Body of pancreas (tissue), 4 donors: ENCODE results near the gene MEIS2. TPM values are rescaled to one million over a fixed set of nuclear protein-coding genes. Genes with fewer than 3 reads are reported as not detected.

ENCODE experiments used
- ATAC-seq: fragments of 150-250 bp; one replicate; pipeline ENCODE4 v1.9.1; 2016
- DNase-seq, 4 donors: peaks; one replicate each; pipeline ENCODE4 v3.0.0-alpha.2; 2019
- H3K27ac ChIP-seq, 4 donors: fragments of 200-600 bp; sonication (generic); 1 replicate in 3 of 4; 2 replicates in 1 of 4; pipeline versions ENCODE4 v1.5.1 to v1.6.1; 2016 to 2019; ENCODE audit warnings: mild to moderate bottlenecking in 1 of 4, mixed read lengths in 1 of 4, moderate library complexity in 1 of 4
- H3K27me3 ChIP-seq, 2 donors: fragments of 200-600 bp; sonication (generic); one replicate each; pipeline ENCODE4 v1.6.0; 2016; ENCODE audit warnings: mild to moderate bottlenecking in 1 of 2
- H3K36me3 ChIP-seq, 2 donors: fragments of 200-600 bp; sonication (generic); replicated peaks in 1 of 2; 2 replicates each; pipeline ENCODE4 v1.5.1; 2016; ENCODE audit warnings: low read depth in 2 of 2; ENCODE audit not compliant: insufficient read depth in 1 of 2
- H3K4me1 ChIP-seq: fragments of 200-600 bp; sonication (generic); one replicate; pipeline ENCODE4 v1.6.0; 2016
- H3K4me3 ChIP-seq, 2 donors: fragments of 200-600 bp; sonication (generic); 1 replicate in 1 of 2; 2 replicates in 1 of 2; pipeline ENCODE4 v1.5.1; 2016 to 2019
- H3K9me3 ChIP-seq, 3 donors: fragments of 200-600 bp; sonication (generic); 1 replicate in 2 of 3; 2 replicates in 1 of 3; pipeline ENCODE4 v1.5.1; 2016
- POLR2A ChIP-seq, 3 donors: fragments of 450-650 bp; IDR thresholded peaks; one replicate each; pipeline ENCODE4 v1.6.1; 2016; ENCODE audit warnings: antibody characterized with exemption in 3 of 3, mild to moderate bottlenecking in 2 of 3
- WGBS, 2 donors: methylation state at CpG; one replicate each; pipeline ENCODE4 v1.1.5; 2017; 5-methylcytosine and 5-hydroxymethylcytosine counted together
- intact Hi-C: fragments of 100-400 bp; cut with DNase I; formaldehyde crosslinking; loops from one replicate; pipeline ENCODE4 v1.15.1; 2023
- total RNA-seq, 2 donors: library from RNA; depleted of rRNA; stranded (reverse); fragments of >200 nt; gene quantifications; one replicate each; pipeline ENCODE4 v1.1.0, GENCODE V29; 2016
- TF ChIP-seq, protein P1 (sequence below), 7 experiments: fragments of 450-650 bp in 4 of 7; fragments of 200-600 bp in 3 of 7; sonication (generic) in 3 of 7; IDR thresholded peaks; one replicate each; pipeline ENCODE4 v1.5.1; 2016 to 2019; ENCODE audit warnings: antibody characterized with exemption in 7 of 7

The MEIS2 gene
- total RNA-seq, 2 donors from 2014 or later: 11.9 to 86.0 TPM

DNA sequence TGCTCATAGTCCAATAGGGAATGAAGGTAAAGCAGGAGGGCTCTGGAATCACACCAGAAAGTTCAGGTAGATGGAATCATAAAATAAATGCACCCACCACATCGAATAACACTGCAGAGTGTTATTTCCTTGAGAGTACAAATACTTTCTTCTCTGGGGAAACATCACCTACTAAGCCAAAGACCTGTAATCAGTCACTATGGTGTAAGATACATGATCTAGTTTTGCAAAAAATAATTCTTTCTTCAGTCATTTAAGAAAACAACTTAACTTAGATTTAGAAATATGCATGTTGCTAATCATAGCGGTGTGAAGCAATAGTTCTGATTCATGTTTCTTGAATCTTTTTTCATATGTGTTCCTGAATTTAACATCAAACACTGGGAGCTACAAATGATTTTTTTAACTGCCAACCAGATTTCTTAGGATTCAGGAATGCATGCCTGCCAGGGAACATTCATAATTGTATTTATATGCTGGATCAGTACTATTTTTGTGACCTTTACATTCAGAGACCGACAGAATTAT, 40.2 kb upstream of the MEIS2 start:
- 66 to 79% methylated on average over 3 of the region's 3 CpGs for WGBS, 2 donors
- H3K36me3 ChIP-seq: no peaks in the 10 kb centered on the region
- no peaks in the 10 kb centered on the region for H3K9me3 ChIP-seq
- H3K4me1 ChIP-seq: no peaks in the 10 kb centered on the region
- DNase-seq (no peak), ATAC-seq (no peak)
- H3K27me3 ChIP-seq: no peaks in the 10 kb centered on the region
- no peak for TF ChIP-seq POLR2A (IDR thresholded peaks at IDR 0.05)
- TF ChIP-seq, protein P1, sequence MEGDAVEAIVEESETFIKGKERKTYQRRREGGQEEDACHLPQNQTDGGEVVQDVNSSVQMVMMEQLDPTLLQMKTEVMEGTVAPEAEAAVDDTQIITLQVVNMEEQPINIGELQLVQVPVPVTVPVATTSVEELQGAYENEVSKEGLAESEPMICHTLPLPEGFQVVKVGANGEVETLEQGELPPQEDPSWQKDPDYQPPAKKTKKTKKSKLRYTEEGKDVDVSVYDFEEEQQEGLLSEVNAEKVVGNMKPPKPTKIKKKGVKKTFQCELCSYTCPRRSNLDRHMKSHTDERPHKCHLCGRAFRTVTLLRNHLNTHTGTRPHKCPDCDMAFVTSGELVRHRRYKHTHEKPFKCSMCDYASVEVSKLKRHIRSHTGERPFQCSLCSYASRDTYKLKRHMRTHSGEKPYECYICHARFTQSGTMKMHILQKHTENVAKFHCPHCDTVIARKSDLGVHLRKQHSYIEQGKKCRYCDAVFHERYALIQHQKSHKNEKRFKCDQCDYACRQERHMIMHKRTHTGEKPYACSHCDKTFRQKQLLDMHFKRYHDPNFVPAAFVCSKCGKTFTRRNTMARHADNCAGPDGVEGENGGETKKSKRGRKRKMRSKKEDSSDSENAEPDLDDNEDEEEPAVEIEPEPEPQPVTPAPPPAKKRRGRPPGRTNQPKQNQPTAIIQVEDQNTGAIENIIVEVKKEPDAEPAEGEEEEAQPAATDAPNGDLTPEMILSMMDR (IDR thresholded peaks at IDR 0.05): no peak
- intact Hi-C loops: no loop called here
- no peak overlapping the region for H3K27ac ChIP-seq
- no peak overlapping the region for H3K4me3 ChIP-seq

DNA sequence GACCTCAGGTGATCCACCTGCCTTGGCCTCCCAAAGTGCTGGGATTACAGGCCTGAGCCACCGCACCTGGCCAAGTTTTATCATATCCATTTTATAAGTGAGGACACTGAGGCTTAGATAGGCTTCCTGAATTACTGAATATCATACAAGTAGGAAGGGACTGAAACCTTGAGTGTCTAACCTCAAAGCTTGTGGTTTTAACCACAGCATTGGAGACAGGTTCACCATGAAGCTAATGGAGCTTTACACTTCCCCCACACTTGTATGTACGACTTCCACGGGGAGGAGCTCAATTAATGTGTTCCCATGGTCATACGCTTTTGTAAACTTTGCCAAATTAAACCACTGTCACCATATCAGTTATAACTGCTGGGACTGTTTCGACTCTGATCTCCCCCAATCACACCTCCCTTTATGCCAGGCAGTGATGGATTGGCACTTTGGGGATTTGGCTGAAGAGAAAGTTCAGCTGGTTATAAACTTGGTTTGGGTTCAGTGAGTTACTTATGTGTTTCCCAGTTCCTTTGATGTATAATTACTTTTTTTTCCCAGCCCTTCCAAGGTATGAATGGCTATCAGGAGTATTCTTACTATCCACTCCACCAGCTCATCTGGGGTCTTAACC, 38.4 kb upstream of the MEIS2 start:
- Histone ChIP-seq H3K36me3 (no peaks in the 10 kb centered on the region), H3K4me3 (no peak overlapping the region), H3K9me3 (no peaks in the 10 kb centered on the region), H3K27me3 (no peaks in the 10 kb centered on the region), H3K4me1 (no peaks in the 10 kb centered on the region), H3K27ac (no peak overlapping the region)
- WGBS, 2 donors: 75 to 76% methylated on average over 5 of the region's 5 CpGs
- ATAC-seq (no peak), DNase-seq (no peak)
- intact Hi-C loops: loop anchor here (10.0 kb wide), 1 partner anchor 654 kb away; no protein-coding TSS in a partner anchor
- TF ChIP-seq POLR2A (IDR thresholded peaks at IDR 0.05): no peak
- TF ChIP-seq, protein P1 (IDR thresholded peaks at IDR 0.05): no peak

- Histone ChIP-seq H3K9me3 (no peaks in the 10 kb centered on the region), H3K4me3 (no peak overlapping the region), H3K4me1 (no peaks in the 10 kb centered on the region), H3K27me3 (no peaks in the 10 kb centered on the region), H3K27ac (no peak overlapping the region), H3K36me3 (no peaks in the 10 kb centered on the region)
- intact Hi-C loops: loop anchor here (10.0 kb wide), 1 partner anchor 652 kb away; no protein-coding TSS in a partner anchor
- TF ChIP-seq, protein P1 (IDR thresholded peaks at IDR 0.05): no peak
- TF ChIP-seq POLR2A (IDR thresholded peaks at IDR 0.05): no peak
- DNase-seq (no peak), ATAC-seq (no peak)
- WGBS, 2 donors: 53 to 55% methylated on average over 2 of the region's 2 CpGs
Observed at GRCh38 chr15:37137221-37137620, 36.9 kb upstream of the MEIS2 start.

DNA sequence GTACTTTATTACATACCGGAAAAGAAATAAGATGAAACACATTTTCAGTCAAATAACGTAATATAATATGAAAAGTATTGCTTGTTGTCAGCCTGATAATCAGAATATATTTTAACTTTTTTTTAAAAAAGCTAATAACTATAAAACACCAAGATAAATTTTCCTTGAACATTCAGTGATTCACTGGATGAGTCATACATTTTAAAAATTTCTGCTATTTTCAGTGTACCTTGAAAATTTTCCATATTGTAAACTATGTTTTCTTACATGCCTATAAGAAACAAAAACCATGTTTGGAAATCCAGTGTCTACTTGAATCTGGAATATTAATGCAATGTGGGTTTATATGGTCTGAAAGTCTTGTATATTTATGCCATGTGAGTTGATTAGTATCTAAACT, 36.3 kb upstream of the MEIS2 start:
- intact Hi-C loops: loop anchor here (10.0 kb wide), 1 partner anchor 652 kb away; no protein-coding TSS in a partner anchor

More for the DNA sequence above, 36.3 kb upstream of the MEIS2 start:
- Histone ChIP-seq H3K4me1 (no peaks in the 10 kb centered on the region), H3K27me3 (no peaks in the 10 kb centered on the region), H3K27ac (no peak overlapping the region), H3K9me3 (no peaks in the 10 kb centered on the region), H3K4me3 (no peak overlapping the region), H3K36me3 (no peaks in the 10 kb centered on the region)
- 80 to 93% methylated on average over 2 of the region's 2 CpGs for WGBS, 2 donors
- TF ChIP-seq, protein P1 (IDR thresholded peaks at IDR 0.05): no peak
- TF ChIP-seq POLR2A (IDR thresholded peaks at IDR 0.05): no peak
- ATAC-seq: no peak
- no peak for DNase-seq
